Endothelial cell of umbilical vein (primary cell): ENCODE results near the gene PRX. TPM values are rescaled to one million over a fixed set of nuclear protein-coding genes. Genes with fewer than 3 reads are reported as not detected.

ENCODE experiments used
- BruUV-seq: library from RNA; stranded (reverse); fragments of 400-500 nt; replicated peaks from 2 replicates; lab custom pipeline; 2021; lab: Mats Ljungman, UMichigan
- CTCF ChIA-PET: fragments of 300-600, 350-600 bp; sonication (Branson Sonifier 250); formaldehyde crosslinking; loops from one replicate; lab custom pipeline; 2021; ENCODE audit warnings: antibody characterized with exemption, inconsistent platforms; lab: Charles Lee
- POLR2A ChIA-PET: fragments of 300-600, 350-600 bp; sonication (Branson Sonifier 250); formaldehyde crosslinking; loops from one replicate; lab custom pipeline; 2021; ENCODE audit warnings: antibody characterized with exemption, inconsistent platforms; lab: Charles Lee
- DNase-seq: peaks from one replicate; pipeline ENCODE4 v3.0.0-alpha.2; 2011; ENCODE audit warnings: low read depth, low spot score
- FAIRE-seq: peaks from 2 replicates; lab custom pipeline; 2011; peaks lifted over from hg19 to GRCh38; lab: Jason Lieb, UNC
- H2AFZ ChIP-seq: 2 replicates; pipeline ENCODE4 v1.6.0; 2012; ENCODE audit warnings: low read depth, low read length, control low read depth, inconsistent platforms
- H3K27ac ChIP-seq: 2 replicates; pipeline ENCODE4 v1.5.1; 2011; ENCODE audit warnings: low read depth, mild to moderate bottlenecking, control low read depth, low read length, moderate library complexity; ENCODE audit not compliant: insufficient read depth
- H3K27me3 ChIP-seq, 2 experiments: 2 replicates each; pipeline versions ENCODE4 v1.6.0 to v1.6.1; 2011; ENCODE audit warnings: low read length in 2 of 2, mixed read lengths in 1 of 2; ENCODE audit not compliant: control insufficient read depth in 2 of 2, insufficient read depth in 2 of 2
- H3K36me3 ChIP-seq, 2 experiments: 2 replicates in 1 of 2; 3 replicates in 1 of 2; pipeline ENCODE4 v1.5.1; 2011; ENCODE audit warnings: low read length in 2 of 2, mild to moderate bottlenecking in 1 of 2, moderate library complexity in 1 of 2; ENCODE audit not compliant: control insufficient read depth in 2 of 2, insufficient read depth in 2 of 2; ENCODE audit errors: extremely low read depth in 1 of 2
- H3K4me1 ChIP-seq: 3 replicates; pipeline ENCODE4 v1.5.1; 2011; ENCODE audit warnings: mild to moderate bottlenecking, low read length; ENCODE audit not compliant: control insufficient read depth, insufficient read depth; ENCODE audit errors: extremely low read depth
- H3K4me2 ChIP-seq: 2 replicates; pipeline ENCODE4 v1.6.1; 2011; ENCODE audit warnings: low read length, control low read depth, mixed read lengths; ENCODE audit not compliant: insufficient read depth
- H3K4me3 ChIP-seq, 3 experiments: fragments of 200-600 bp in 1 of 3; sonication (generic), shearing (Covaris generic) in 1 of 3; replicated peaks in 1 of 3; 2 replicates each; pipeline ENCODE4 v1.5.1; 2011 to 2016; ENCODE audit warnings: control low read depth in 3 of 3, low read length in 3 of 3, mild to moderate bottlenecking in 2 of 3, inconsistent platforms in 1 of 3, low read depth in 1 of 3, moderate library complexity in 1 of 3; ENCODE audit not compliant: insufficient read depth in 1 of 3
- H3K79me2 ChIP-seq: 2 replicates; pipeline ENCODE4 v1.6.0; 2012; ENCODE audit warnings: low read length, inconsistent platforms; ENCODE audit not compliant: control insufficient read depth, insufficient read depth
- H3K9ac ChIP-seq: replicated peaks from 2 replicates; pipeline ENCODE3; 2011; ENCODE audit warnings: low read length, control low read depth; ENCODE audit not compliant: insufficient read depth; ENCODE audit errors: extremely low read depth
- H3K9me1 ChIP-seq: replicated peaks from 3 replicates; pipeline ENCODE4 v1.6.0; 2011; ENCODE audit warnings: mild to moderate bottlenecking, low read length; ENCODE audit not compliant: control insufficient read depth, insufficient read depth; ENCODE audit errors: extremely low read depth
- H3K9me3 ChIP-seq: replicated peaks from 2 replicates; pipeline ENCODE4 v1.5.1; 2012; ENCODE audit warnings: low read length, inconsistent platforms; ENCODE audit not compliant: control insufficient read depth, insufficient read depth
- H4K20me1 ChIP-seq: replicated peaks from 2 replicates; pipeline ENCODE3; 2011; ENCODE audit warnings: mild to moderate bottlenecking, low read length; ENCODE audit not compliant: control insufficient read depth, insufficient read depth; ENCODE audit errors: extremely low read depth
- EZH2 ChIP-seq: IDR thresholded peaks from 2 replicates; pipeline ENCODE4 v1.6.1; 2012; ENCODE audit warnings: borderline replicate concordance, low read depth, mild to moderate bottlenecking, moderate library complexity, low read length, inconsistent platforms; ENCODE audit not compliant: severe bottlenecking
- FOS ChIP-seq: IDR thresholded peaks from 2 replicates; pipeline ENCODE4 v1.6.1; 2011; ENCODE audit warnings: mild to moderate bottlenecking, low read length, moderate library complexity, borderline replicate concordance; ENCODE audit not compliant: insufficient read depth
- GATA2 ChIP-seq: IDR thresholded peaks from 2 replicates; pipeline ENCODE4 v1.7.0; 2011; ENCODE audit warnings: low read depth, mild to moderate bottlenecking, moderate library complexity, mixed read lengths, low read length; ENCODE audit not compliant: insufficient read length, insufficient read depth
- JUN ChIP-seq: IDR thresholded peaks from 2 replicates; pipeline ENCODE4 v1.6.1; 2011; ENCODE audit warnings: borderline replicate concordance, low read depth; ENCODE audit not compliant: insufficient read length, insufficient read depth
- MAX ChIP-seq: IDR thresholded peaks from 2 replicates; pipeline ENCODE4 v1.6.1; 2011; ENCODE audit not compliant: insufficient read depth, insufficient read length
- MYC ChIP-seq: IDR thresholded peaks from one replicate; pipeline ENCODE4 v1.6.1; 2011; ENCODE audit warnings: mild to moderate bottlenecking, low read depth, low read length
- POLR2A ChIP-seq: IDR thresholded peaks from 2 replicates; pipeline ENCODE4 v1.6.1; 2012; ENCODE audit warnings: low read depth, mild to moderate bottlenecking, control low read depth, low read length
- POLR2AphosphoS5 ChIP-seq: IDR thresholded peaks from 2 replicates; pipeline ENCODE4 v1.6.1; 2012; ENCODE audit warnings: low read depth, mild to moderate bottlenecking, control low read depth, low read length, moderate library complexity; ENCODE audit not compliant: insufficient read depth
- dilution Hi-C: fragments of 300-500 bp; cut with MboI; formaldehyde crosslinking; loops from one replicate; pipeline ENCODE4 v1.15.0; 2019; ENCODE audit warnings: low sequenced_read_pairs; ENCODE audit not compliant: extremely low pct_ligation_motif_present
- intact Hi-C: fragments of 100-400 bp; cut with micrococcal nuclease; formaldehyde crosslinking; loops from one replicate; pipeline ENCODE4 v1.10.0; 2022
- polyA plus RNA-seq, 4 experiments: library from polyadenylated mRNA; depleted of rRNA in 3 of 4; stranded (reverse) in 3 of 4; unstranded in 1 of 4; fragments of >200 nt; gene quantifications; 2 replicates each; pipeline versions ENCODE4 v1.2.1 to v1.2.3, GENCODE V29; 2011 to 2012; ENCODE audit warnings: missing spikeins in 1 of 4
- total RNA-seq: library from RNA; stranded (reverse); gene quantifications from 2 replicates; pipeline ENCODE4 v1.2.3, GENCODE V29; 2021
- TF ChIP-seq, protein P1 (sequence below), 2 donors: IDR thresholded peaks; 1 replicate in 1 of 2; 2 replicates in 1 of 2; pipeline ENCODE4 v1.5.1; 2011; ENCODE audit warnings: low read length in 2 of 2, mild to moderate bottlenecking in 2 of 2, moderate library complexity in 2 of 2, control low read depth in 1 of 2, inconsistent platforms in 1 of 2, low read depth in 1 of 2; ENCODE audit not compliant: insufficient read depth in 1 of 2; ENCODE audit errors: extremely low read depth in 1 of 2

Gene PRX
- total and polyA plus RNA-seq, 2 donors (not counting 3 experiments of a cell fraction or from before 2014, with no cell fraction given) = 0.80 to 1.3 TPM

DNA sequence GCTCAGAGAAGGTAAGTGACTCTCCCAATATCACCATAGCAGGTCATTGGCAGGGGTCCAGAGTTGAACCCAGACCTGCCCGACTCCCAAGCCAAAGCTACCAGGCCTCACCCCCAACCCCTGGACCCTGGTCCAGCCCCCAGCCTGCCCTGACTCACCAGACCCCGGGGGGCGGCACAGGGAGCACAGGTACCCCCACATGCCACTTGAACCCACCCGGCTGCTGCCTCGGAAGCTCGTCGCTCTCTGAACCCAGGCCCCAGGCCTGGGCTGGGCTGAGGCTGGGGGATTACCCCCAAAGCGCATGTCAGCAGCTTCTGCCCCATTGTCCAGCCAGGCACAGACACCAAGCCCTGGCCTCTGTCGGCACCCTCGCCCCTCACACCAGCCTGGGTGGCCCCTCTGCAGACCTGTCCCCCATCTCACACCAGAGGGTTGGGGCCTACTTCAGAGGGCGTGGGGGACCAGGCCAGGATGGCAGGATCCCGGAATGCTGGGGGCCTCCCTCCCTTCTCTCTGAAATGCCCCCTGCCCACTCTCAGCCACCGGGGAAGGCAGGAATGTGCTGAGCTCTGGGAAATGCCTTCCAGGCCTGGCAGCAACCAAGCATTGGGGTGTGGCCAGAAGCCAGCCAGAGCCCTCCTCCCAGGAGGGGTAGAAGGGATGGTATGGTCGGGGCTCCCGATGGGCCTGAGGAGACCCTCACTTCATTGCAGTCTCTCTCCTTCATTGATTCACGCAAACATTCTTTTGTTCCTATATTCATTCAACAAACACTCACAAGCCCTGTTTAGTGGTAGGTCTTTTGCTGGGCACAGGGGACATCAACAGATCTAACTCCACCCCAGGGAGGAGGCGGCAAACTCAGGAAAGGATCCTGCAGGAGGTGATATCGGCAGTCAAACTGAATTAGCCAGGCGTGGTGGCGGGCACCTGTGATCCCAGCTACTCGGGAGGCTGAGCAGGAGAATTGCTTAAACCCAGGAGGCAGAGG, 1.7 kb upstream of the PRX start:
- no peaks in the 10 kb centered on the region for H3K79me2 ChIP-seq
- no peak for DNase-seq
- no TSS peak for BruUV-seq
- ChIA-PET CTCF (interaction anchor here (0.6 to 1.8 kb wide), 3 partner anchors 15 to 220 kb away, joined by 4 to 5 read pairs (median 4); no protein-coding TSS in a partner anchor), POLR2A (no interaction called here)
- no peak overlapping the region for H3K4me3 ChIP-seq
- no peaks in the 10 kb centered on the region for H3K36me3 ChIP-seq
- FAIRE-seq = no peak
- H3K9me3 ChIP-seq = no peaks in the 10 kb centered on the region
- H3K4me1 ChIP-seq = peaks cover 11% of the 10 kb centered on the region
- no peaks in the 10 kb centered on the region for H3K27me3 ChIP-seq
- no peak overlapping the region for H2AFZ ChIP-seq
- no peaks in the 10 kb centered on the region for H4K20me1 ChIP-seq
- no peak overlapping the region for H3K4me2 ChIP-seq
- dilution Hi-C loops = no loop called here
- H3K9me1 ChIP-seq = no peaks in the 10 kb centered on the region
- H3K9ac ChIP-seq = no peak overlapping the region
- intact Hi-C loops = no loop called here
- no peak overlapping the region for H3K27ac ChIP-seq
- no peak for TF ChIP-seq GATA2
- TF ChIP-seq MAX = no peak

DNA sequence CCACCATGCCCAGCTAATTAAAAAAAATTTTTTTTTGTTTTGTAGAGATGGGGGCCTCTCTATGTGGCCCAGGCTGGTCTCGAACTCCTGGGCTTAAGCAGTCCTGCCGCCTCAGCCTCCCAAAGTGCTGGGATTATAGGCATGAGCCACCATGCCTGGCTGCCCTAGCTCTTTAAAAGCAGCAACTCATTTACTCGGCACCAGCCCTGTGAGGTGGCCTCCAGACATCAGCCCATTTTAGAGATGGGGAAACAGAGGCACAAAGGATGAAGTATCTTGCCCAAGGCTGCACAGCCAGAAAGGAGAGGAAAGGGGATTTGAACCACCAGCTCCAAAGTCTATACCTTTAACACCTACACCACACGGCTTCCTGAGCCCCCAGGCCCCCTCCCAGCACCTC, 312 bp downstream of the PRX start:
- TF ChIP-seq EZH2 = no peak
- no peak for TF ChIP-seq POLR2A
- TF ChIP-seq JUN = no peak
- no peak for TF ChIP-seq MYC
- TF ChIP-seq, protein P1, sequence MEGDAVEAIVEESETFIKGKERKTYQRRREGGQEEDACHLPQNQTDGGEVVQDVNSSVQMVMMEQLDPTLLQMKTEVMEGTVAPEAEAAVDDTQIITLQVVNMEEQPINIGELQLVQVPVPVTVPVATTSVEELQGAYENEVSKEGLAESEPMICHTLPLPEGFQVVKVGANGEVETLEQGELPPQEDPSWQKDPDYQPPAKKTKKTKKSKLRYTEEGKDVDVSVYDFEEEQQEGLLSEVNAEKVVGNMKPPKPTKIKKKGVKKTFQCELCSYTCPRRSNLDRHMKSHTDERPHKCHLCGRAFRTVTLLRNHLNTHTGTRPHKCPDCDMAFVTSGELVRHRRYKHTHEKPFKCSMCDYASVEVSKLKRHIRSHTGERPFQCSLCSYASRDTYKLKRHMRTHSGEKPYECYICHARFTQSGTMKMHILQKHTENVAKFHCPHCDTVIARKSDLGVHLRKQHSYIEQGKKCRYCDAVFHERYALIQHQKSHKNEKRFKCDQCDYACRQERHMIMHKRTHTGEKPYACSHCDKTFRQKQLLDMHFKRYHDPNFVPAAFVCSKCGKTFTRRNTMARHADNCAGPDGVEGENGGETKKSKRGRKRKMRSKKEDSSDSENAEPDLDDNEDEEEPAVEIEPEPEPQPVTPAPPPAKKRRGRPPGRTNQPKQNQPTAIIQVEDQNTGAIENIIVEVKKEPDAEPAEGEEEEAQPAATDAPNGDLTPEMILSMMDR (IDR thresholded peaks at IDR 0.05; ENCODE audit: extremely low read depth in 1 of 2, insufficient read depth in 1 of 2, low read depth in 1 of 2, low read length in 2 of 2) = no peak
- TF ChIP-seq MAX = no peak
- no peak for TF ChIP-seq FOS
- TF ChIP-seq GATA2 = no peak
- TF ChIP-seq POLR2AphosphoS5 = no peak
- Histone ChIP-seq H3K9me1 (no peaks in the 10 kb centered on the region), H3K9ac (no peak overlapping the region), H2AFZ (no peak overlapping the region), H3K36me3 (no peaks in the 10 kb centered on the region), H4K20me1 (no peaks in the 10 kb centered on the region), H3K79me2 (no peaks in the 10 kb centered on the region), H3K27me3 (no peaks in the 10 kb centered on the region), H3K27ac (no peak overlapping the region), H3K4me3 (no peak overlapping the region), H3K4me2 (no peak overlapping the region), H3K4me1 (peaks cover 11% of the 10 kb centered on the region), H3K9me3 (no peaks in the 10 kb centered on the region)
- BruUV-seq = no TSS peak
- dilution Hi-C loops (no loop called here), intact Hi-C loops (no loop called here)
- no peak for FAIRE-seq
- ChIA-PET CTCF (interaction anchor here (0.6 to 1.2 kb wide), 2 partner anchors 30 to 78 kb away, joined by 3 to 6 read pairs; no protein-coding TSS in a partner anchor), POLR2A (interaction anchor here (0.6 kb wide), 1 partner anchor 747 kb away, joined by 3 read pairs; no protein-coding TSS in a partner anchor)
- no peak for DNase-seq
